IPS-18c (cell line): ENCODE data around the gene CKAP4.

Experiments used
- H3K4me3 ChIP-seq: 2 replicates; pipeline ENCODE4 v1.7.0; 2013; ENCODE audit warnings: low read depth, mild to moderate bottlenecking, low read length, moderate library complexity; ENCODE audit not compliant: insufficient read depth
- H3K9me3 ChIP-seq: one replicate; pipeline ENCODE4 v1.6.1; 2013; ENCODE audit warnings: mild to moderate bottlenecking, low read length, moderate library complexity; ENCODE audit not compliant: control insufficient read depth, insufficient read depth

The CKAP4 gene

DNA sequence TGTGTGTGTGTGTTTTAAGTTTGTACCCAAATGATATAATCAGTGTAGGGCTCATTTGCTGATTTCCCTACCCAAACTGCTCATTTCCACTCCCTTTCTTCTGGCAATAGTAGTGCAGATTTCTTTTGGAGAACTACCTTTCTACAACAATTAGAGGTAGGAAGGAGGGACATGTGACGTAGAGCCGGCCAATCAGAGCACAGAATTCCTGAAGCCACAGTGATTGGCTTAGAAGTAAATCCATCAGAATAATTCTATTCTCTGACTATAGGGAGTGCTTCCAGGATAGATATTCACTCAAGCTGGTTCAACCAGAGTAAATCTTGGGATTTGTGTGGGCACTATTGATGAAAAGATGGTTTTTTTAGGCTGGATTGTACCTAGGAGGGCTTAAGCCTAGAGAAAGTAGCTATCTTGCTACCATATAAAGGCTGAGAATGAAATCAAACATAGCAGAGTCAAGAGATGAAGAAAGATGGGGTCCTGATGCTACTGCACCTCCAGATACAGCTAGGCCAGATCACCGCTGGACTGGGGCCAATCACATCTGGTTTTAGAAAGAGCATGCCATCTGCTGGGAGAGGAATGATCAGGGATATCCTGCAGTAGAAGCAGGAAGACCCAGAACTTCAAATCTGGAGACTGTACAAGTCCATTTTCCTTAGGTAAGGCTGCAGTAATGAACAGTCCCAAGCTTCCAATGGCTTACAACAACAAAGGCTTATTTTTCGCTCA is 55.0 kb downstream of the CKAP4 start:
- H3K4me3 ChIP-seq, result no peak overlapping the region
- no peaks in the 10 kb centered on the region for H3K9me3 ChIP-seq

DNA sequence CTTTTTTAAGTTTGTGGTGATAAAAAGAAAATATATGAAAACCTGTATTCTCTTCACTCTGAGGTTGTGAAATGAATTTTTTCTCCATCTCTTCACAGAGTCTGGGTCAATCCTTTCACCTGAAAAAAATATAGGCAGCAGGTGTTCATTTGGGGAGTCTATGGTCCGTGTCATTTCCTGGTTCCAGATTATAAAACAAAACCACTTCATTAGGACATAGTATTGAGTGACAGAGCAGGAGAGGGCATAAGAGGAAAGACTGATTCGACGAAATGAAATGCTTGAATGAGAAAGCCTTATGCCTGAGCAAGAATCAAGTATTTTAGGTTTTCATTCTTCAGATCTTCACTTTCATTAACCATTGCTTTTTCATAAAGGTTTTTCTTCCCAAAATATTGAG is 57.2 kb downstream of the CKAP4 start:
- no peak overlapping the region for H3K4me3 ChIP-seq
- no peaks in the 10 kb centered on the region for H3K9me3 ChIP-seq

DNA sequence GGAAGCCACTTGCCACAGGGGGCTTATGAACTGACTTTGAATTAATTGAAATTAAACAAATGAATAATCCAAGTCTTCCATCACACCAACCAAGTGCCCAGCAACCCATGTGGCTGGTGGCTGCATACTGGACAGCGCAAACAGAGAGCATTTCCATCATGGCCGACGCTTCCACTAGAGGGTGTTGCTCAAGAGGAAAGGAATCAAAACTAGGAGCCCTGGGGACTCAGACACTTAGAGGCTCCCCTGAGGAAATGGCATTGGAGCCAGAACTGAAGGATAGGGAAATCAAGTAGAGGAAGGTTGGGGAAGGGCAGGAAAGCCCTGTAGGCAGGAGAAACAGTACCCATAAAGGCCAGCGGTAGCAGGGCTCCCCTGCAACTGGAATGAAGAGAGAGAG is 58.5 kb downstream of the CKAP4 start:
- Histone ChIP-seq H3K4me3 (no peak overlapping the region), H3K9me3 (no peaks in the 10 kb centered on the region)

DNA sequence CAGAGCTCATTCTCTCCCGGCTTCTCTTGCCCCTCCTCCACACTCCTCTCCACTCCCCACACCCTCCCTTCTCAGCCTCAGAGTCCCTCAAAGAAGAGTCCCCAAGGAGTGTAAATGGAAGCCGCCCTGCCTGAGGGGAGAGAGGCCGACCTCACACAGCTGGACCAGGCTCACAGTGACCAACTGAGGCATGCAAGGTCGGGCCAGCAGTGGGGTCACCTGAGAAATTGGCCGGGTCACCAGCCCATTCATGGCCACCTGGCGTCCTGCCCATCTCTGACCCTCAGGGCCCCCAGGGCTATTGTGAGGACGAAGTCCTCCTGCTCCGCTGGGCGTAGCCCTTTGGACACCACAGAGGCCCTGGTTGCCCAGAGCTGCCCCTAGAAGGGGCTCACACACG is 59.6 kb downstream of the CKAP4 start:
- Histone ChIP-seq H3K4me3 (no peak overlapping the region; the same call in 1 of the 2 replicates), H3K9me3 (no peaks in the 10 kb centered on the region)
